GM12891 (cell line): ENCODE data around the gene GPC5.

Source experiments
- POLR2AphosphoS5 ChIP-seq: IDR thresholded peaks from 2 replicates; pipeline ENCODE4 v1.6.1; 2011; ENCODE audit warnings: low read depth, low read length, control low read depth
- SPI1 ChIP-seq: IDR thresholded peaks from 2 replicates; pipeline ENCODE4 v1.6.1; 2011; ENCODE audit warnings: low read depth, low read length, control low read depth

DNA sequence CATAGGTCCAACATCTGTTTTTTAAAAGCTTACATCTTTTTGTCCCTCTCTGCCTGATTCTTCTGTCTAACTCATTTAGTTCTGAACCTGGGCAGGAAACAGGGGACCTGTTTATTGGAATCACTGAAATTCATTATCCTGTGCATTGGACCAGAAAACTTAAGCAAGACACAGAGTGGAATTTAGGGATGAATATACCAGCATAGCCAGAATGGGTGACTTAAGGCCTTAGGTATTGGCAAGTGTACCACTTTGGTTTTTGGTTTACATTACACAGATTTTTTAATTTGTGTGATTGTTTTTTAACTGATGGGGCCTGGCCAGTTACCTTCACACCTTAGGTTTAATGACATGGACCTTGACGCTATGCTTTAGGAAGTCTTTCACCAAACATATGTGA lies 232.5 kb downstream of the GPC5 start:
- no peak for TF ChIP-seq POLR2AphosphoS5
- TF ChIP-seq SPI1: no peak
